GM06990 (cell line): Measurements from ENCODE around the gene MYO7B.

ENCODE experiments used
- DNase-seq: peaks from one replicate; pipeline ENCODE4 v3.0.0-alpha.2; 2011; ENCODE audit not compliant: insufficient read length; ENCODE audit errors: extremely low read depth
- H3K27me3 ChIP-seq: replicated peaks from 2 replicates; pipeline ENCODE4 v1.6.0; 2011; ENCODE audit warnings: low read length; ENCODE audit not compliant: control insufficient read depth, insufficient read depth
- H3K36me3 ChIP-seq: 2 replicates; pipeline ENCODE4 v1.5.1; 2011; ENCODE audit warnings: low read length; ENCODE audit not compliant: control insufficient read depth, insufficient read depth
- H3K4me3 ChIP-seq: replicated peaks from 2 replicates; pipeline ENCODE4 v1.5.1; 2011; ENCODE audit warnings: low read depth, mild to moderate bottlenecking, control low read depth, low read length
- CTCF ChIP-seq: IDR thresholded peaks from 2 replicates; pipeline ENCODE4 v1.5.1; 2011; ENCODE audit warnings: low read length, control low read depth, mild to moderate bottlenecking, inconsistent platforms; ENCODE audit not compliant: insufficient read depth, poor library complexity, severe bottlenecking

The MYO7B gene

GRCh38 chr2:127503491-127503890 is 32.0 kb upstream of the MYO7B start:
- no peak for DNase-seq
- no peak for TF ChIP-seq CTCF
- H3K36me3 ChIP-seq = peaks cover 11% of the 10 kb centered on the region

GRCh38 chr2:127504552-127505430 is 30.7 kb upstream of the MYO7B start:
- TF ChIP-seq CTCF = no peak
- H3K4me3 ChIP-seq = no peak overlapping the region
- H3K36me3 ChIP-seq = peaks cover 11% of the 10 kb centered on the region
- DNase-seq = no peak
- no peaks in the 10 kb centered on the region for H3K27me3 ChIP-seq

More at GRCh38 chr2:127503491-127503890, 32.0 kb upstream of the MYO7B start:
- Histone ChIP-seq H3K27me3 (no peaks in the 10 kb centered on the region), H3K4me3 (no peak overlapping the region)

GRCh38 chr2:127506510-127506909 is 29.0 kb upstream of the MYO7B start:
- DNase-seq = no peak
- no peaks in the 10 kb centered on the region for H3K27me3 ChIP-seq
- TF ChIP-seq CTCF = no peak
- peaks cover 11% of the 10 kb centered on the region for H3K36me3 ChIP-seq
- H3K4me3 ChIP-seq = no peak overlapping the region

- no peaks in the 10 kb centered on the region for H3K27me3 ChIP-seq
- no peak for DNase-seq
- H3K4me3 ChIP-seq = no peak overlapping the region
- TF ChIP-seq CTCF = no peak
- peaks cover 9% of the 10 kb centered on the region for H3K36me3 ChIP-seq
Observed at GRCh38 chr2:127508023-127508630, 27.4 kb upstream of the MYO7B start.

- TF ChIP-seq CTCF = no peak
- Histone ChIP-seq H3K4me3 (no peak overlapping the region), H3K36me3 (peaks cover 7% of the 10 kb centered on the region), H3K27me3 (no peaks in the 10 kb centered on the region)
- DNase-seq = no peak
Observed at GRCh38 chr2:127508631-127509034, 26.9 kb upstream of the MYO7B start.
